Peyer's patch (tissue), 4 donors: ENCODE results near the gene CTNNBL1. TPM values are rescaled to one million over a fixed set of nuclear protein-coding genes. Genes with fewer than 3 reads are reported as not detected.

ENCODE experiments used
- DNase-seq, 3 donors: peaks; one replicate each; pipeline ENCODE4 v3.0.0-alpha.2; 2017 to 2019
- H3K27ac ChIP-seq, 4 donors: fragments of 200-600 bp; sonication (generic); one replicate each; pipeline ENCODE4 v1.5.1; 2016 to 2019
- H3K27me3 ChIP-seq, 2 donors: fragments of 200-600 bp; sonication (generic); one replicate each; pipeline ENCODE4 v1.5.1; 2019
- H3K36me3 ChIP-seq, 3 donors: fragments of 200-600 bp; sonication (generic); one replicate each; pipeline ENCODE4 v1.5.1; 2016 to 2019
- H3K4me1 ChIP-seq, 4 donors: fragments of 200-600 bp; sonication (generic); one replicate each; pipeline ENCODE4 v1.5.1; 2016 to 2019
- H3K4me3 ChIP-seq, 4 donors: fragments of 200-600 bp; sonication (generic); 1 replicate in 3 of 4; 2 replicates in 1 of 4; pipeline ENCODE4 v1.5.1; 2016 to 2019; ENCODE audit warnings: mild to moderate bottlenecking in 1 of 4
- H3K9me3 ChIP-seq, 4 donors: fragments of 200-600 bp; sonication (generic); one replicate each; pipeline ENCODE4 v1.5.1; 2016 to 2019; ENCODE audit warnings: mild to moderate bottlenecking in 1 of 4
- CTCF ChIP-seq, 6 experiments: fragments of 450-650 bp in 4 of 6; fragments of 200-600 bp in 2 of 6; sonication (generic) in 1 of 6; IDR thresholded peaks; one replicate each; pipeline ENCODE4 v1.5.1; 2017 to 2019; ENCODE audit warnings: antibody characterized with exemption in 6 of 6, mild to moderate bottlenecking in 3 of 6, moderate library complexity in 1 of 6
- POLR2A ChIP-seq, 2 donors: fragments of 450-650 bp; IDR thresholded peaks; one replicate each; pipeline ENCODE4 v1.5.1; 2017; ENCODE audit warnings: antibody characterized with exemption in 2 of 2, mild to moderate bottlenecking in 2 of 2, moderate library complexity in 2 of 2
- total RNA-seq, 4 donors: library from RNA; depleted of rRNA; stranded (reverse); fragments of >200 nt; gene quantifications; one replicate each; pipeline ENCODE4 v1.1.0, GENCODE V29; 2016

CTNNBL1 gene
- total RNA-seq, 4 donors from 2014 or later = 16.3 to 30.2 (median 23.6) TPM

GRCh38 chr20:37777012-37777950 is 83.5 kb downstream of the CTNNBL1 start:
- no peak for DNase-seq
- Histone ChIP-seq H3K9me3 (no peaks in the 10 kb centered on the region), H3K36me3 (peaks cover 0 to 23% (median 0%) of the 10 kb centered on the region in 3 donors), H3K4me3 (no peak overlapping the region), H3K27me3 (no peaks in the 10 kb centered on the region), H3K4me1 (no peaks in the 10 kb centered on the region), H3K27ac (no peak overlapping the region)
- TF ChIP-seq POLR2A (IDR thresholded peaks at IDR 0.05) (no peak), CTCF (IDR thresholded peaks at IDR 0.05) (no peak)

GRCh38 chr20:37777988-37778659 is 84.3 kb downstream of the CTNNBL1 start:
- Histone ChIP-seq H3K4me3 (no peak overlapping the region), H3K9me3 (no peaks in the 10 kb centered on the region), H3K4me1 (no peaks in the 10 kb centered on the region), H3K36me3 (peaks cover 0 to 20% (median 0%) of the 10 kb centered on the region in 3 donors), H3K27me3 (no peaks in the 10 kb centered on the region), H3K27ac (no peak overlapping the region)
- TF ChIP-seq CTCF (IDR thresholded peaks at IDR 0.05) (no peak), POLR2A (IDR thresholded peaks at IDR 0.05) (no peak)
- DNase-seq = no peak

DNA sequence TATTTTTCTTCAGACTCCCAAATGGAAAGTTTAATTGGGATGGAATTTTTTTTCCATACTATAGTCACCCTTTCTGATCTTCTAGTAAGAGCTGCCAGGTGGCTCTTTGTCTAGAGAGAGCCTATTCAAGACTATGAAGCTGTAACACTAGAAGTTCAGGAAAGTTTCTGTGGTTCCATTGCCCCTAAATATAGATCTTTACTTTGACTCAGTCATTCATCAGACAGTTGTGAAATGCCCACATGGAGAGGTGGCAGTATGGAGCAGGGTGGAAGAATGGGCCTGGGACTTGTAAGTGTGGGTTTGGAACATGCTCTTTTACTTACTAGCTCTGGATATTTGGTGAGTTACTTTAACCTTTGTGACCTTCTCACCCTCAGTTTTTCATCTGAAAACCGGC is 87.8 kb downstream of the CTNNBL1 start:
- Histone ChIP-seq H3K4me3 (no peak overlapping the region), H3K4me1 (no peaks in the 10 kb centered on the region), H3K9me3 (no peaks in the 10 kb centered on the region), H3K27ac (no peak overlapping the region), H3K36me3 (peaks cover 0 to 12% (median 0%) of the 10 kb centered on the region in 3 donors), H3K27me3 (no peaks in the 10 kb centered on the region)
- no peak for DNase-seq
- TF ChIP-seq CTCF (IDR thresholded peaks at IDR 0.05) (no peak), POLR2A (IDR thresholded peaks at IDR 0.05) (no peak)

DNA sequence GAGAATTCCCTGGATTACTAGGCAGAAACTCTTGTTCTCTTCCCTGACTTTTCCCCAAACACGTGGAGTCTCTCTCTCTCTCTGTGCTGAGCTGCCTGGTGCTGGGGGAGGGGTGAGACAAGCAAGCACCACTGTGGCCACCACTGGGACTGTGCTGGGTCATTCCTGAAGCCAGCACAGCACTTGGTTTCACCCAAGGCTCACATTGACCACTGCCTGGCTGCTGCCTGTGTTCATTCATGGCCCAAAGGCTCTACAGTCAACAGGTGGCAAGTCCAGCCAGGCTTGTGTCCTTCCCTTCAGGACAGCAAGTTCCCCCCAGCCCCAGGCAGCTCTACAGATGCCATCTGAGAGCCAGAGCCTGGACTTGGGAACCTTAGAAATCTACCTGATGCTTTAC is 92.2 kb downstream of the CTNNBL1 start:
- TF ChIP-seq POLR2A (IDR thresholded peaks at IDR 0.05) (no peak), CTCF (IDR thresholded peaks at IDR 0.05) (no peak)
- Histone ChIP-seq H3K4me1 (no peaks in the 10 kb centered on the region), H3K27ac (no peak overlapping the region), H3K27me3 (no peaks in the 10 kb centered on the region), H3K9me3 (no peaks in the 10 kb centered on the region), H3K36me3 (peaks cover 0 to 22% (median 0%) of the 10 kb centered on the region in 3 donors), H3K4me3 (no peak overlapping the region)
- DNase-seq = no peak

DNA sequence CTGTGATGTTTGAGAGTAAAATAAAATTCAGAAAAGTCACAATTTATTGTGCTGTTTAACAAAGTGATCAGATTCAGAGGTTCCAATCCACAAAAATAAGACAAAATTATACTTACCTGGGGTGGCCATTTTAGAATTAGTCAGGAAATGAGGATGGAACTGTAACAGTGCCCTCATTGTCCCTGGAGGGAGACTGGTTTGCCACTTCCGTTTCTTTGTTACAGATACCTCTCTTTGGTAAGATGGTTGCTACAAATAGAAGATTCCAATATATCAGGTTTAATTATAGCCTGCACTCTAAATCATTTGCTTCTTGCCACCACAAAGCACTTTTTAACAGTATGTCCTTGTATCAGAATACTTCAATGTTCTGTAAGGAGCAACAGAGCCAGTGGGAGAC is 95.6 kb downstream of the CTNNBL1 start:
- H3K36me3 ChIP-seq = peaks cover 0 to 32% (median 0%) of the 10 kb centered on the region in 3 donors
- no peak overlapping the region for H3K4me3 ChIP-seq
- no peaks in the 10 kb centered on the region for H3K4me1 ChIP-seq
- TF ChIP-seq POLR2A (IDR thresholded peaks at IDR 0.05) = no peak
- no peak for TF ChIP-seq CTCF (IDR thresholded peaks at IDR 0.05)
- no peaks in the 10 kb centered on the region for H3K27me3 ChIP-seq
- H3K9me3 ChIP-seq = no peaks in the 10 kb centered on the region
- H3K27ac ChIP-seq = no peak overlapping the region
- DNase-seq = peak in 1 of 3 donors; percentile 22
